Activated T-cell treated with anti-CD3 and anti-CD28 coated beads, Interleukin-2, amount 50 U/mL, for 48 hours (primary cell): Measurements from ENCODE around the gene FANCG.

ENCODE experiments used
- DNase-seq, 2 experiments: peaks; one replicate each; pipeline ENCODE4 v3.0.0-alpha.2; 2020

The FANCG gene

GRCh38 chr9:35060548-35061207 lies 19.1 kb downstream of the FANCG start:
- DNase-seq, result no peak

- DNase-seq, result no peak
Observed at GRCh38 chr9:35059438-35059837, 20.3 kb downstream of the FANCG start.

GRCh38 chr9:35057271-35057620 lies 22.5 kb downstream of the FANCG start:
- DNase-seq, result no peak

- DNase-seq, result no peak
Observed at GRCh38 chr9:35056571-35057270, 23.0 kb downstream of the FANCG start.

- DNase-seq, result no peak
Observed at GRCh38 chr9:35054871-35055644, 24.7 kb downstream of the FANCG start.

GRCh38 chr9:35054185-35054835 lies 25.4 kb downstream of the FANCG start:
- DNase-seq, result no peak

GRCh38 chr9:35051069-35051967 lies 28.4 kb downstream of the FANCG start:
- peak; percentile 63 to 69 for DNase-seq

GRCh38 chr9:35048511-35048910 lies 31.2 kb downstream of the FANCG start:
- no peak for DNase-seq

- no peak for DNase-seq
Observed at GRCh38 chr9:35044071-35044470, 35.7 kb downstream of the FANCG start.

GRCh38 chr9:35042891-35043545 lies 36.7 kb downstream of the FANCG start:
- no peak for DNase-seq

GRCh38 chr9:35042081-35042604 lies 37.6 kb downstream of the FANCG start:
- no peak for DNase-seq

- DNase-seq, result peak; percentile 52 to 62
Observed at GRCh38 chr9:35035851-35036701, 43.7 kb downstream of the FANCG start.

- no peak for DNase-seq
Observed at GRCh38 chr9:35033101-35033500, 46.6 kb downstream of the FANCG start.

GRCh38 chr9:35029852-35030251 lies 49.9 kb downstream of the FANCG start:
- DNase-seq, result no peak

GRCh38 chr9:35029241-35029640 lies 50.5 kb downstream of the FANCG start:
- no peak for DNase-seq

- no peak for DNase-seq
Observed at GRCh38 chr9:35028341-35028740, 51.4 kb downstream of the FANCG start.

- no peak for DNase-seq
Observed at GRCh38 chr9:35027860-35028259, 51.9 kb downstream of the FANCG start.

GRCh38 chr9:35027374-35027773 lies 52.4 kb downstream of the FANCG start:
- no peak for DNase-seq

- DNase-seq, result no peak
Observed at GRCh38 chr9:35026671-35027070, 53.1 kb downstream of the FANCG start.
